IMR-90 (cell line): ENCODE measurements around the gene MYO3B.

ENCODE experiments used
- RAD21 ChIP-seq: IDR thresholded peaks from 2 replicates; pipeline ENCODE4 v1.6.1; 2012; ENCODE audit warnings: low read length, improper control_type of control experiment
- TF ChIP-seq, protein P1 (sequence below): conservative IDR thresholded peaks from 2 replicates; pipeline ENCODE4 v1.5.1; 2012; ENCODE audit warnings: mild to moderate bottlenecking, low read depth, low read length, improper control_type of control experiment

DNA sequence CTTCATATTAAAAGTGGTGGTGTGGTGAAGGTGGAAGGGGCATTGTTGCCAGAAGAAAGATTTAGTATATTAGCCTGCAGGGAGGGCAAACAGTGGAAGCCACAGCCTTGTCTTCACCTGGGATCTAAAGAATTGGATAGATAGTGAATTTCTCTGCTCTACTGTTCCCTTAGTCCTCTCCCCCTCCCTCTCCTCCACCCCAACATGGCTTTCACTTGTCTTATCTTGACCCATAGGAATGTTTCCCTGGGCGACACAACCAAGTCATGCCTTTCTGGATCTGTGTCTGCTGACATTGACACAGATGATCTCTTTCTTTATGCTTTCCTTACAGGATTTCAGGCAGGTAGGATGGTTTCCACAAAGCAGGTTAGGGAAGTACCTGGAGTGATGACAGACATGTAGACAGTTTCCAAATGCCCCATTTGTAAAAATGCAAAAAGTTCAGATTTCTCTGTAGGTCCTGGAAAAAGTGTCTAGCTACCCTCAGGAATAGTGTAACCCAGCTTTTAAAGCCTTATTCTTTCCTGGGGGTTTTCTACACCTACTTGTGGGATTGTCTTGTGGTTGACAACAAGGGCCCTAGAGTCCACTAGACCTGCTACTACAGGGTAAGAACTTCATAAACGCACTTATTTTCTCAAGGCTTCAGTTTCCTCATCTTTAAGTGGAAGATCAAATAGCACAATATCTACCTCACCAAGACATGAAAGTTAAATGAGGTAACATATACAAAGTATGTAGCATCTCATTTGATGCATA lies 353.0 kb downstream of the MYO3B start:
- TF ChIP-seq RAD21: no peak
- TF ChIP-seq, protein P1, sequence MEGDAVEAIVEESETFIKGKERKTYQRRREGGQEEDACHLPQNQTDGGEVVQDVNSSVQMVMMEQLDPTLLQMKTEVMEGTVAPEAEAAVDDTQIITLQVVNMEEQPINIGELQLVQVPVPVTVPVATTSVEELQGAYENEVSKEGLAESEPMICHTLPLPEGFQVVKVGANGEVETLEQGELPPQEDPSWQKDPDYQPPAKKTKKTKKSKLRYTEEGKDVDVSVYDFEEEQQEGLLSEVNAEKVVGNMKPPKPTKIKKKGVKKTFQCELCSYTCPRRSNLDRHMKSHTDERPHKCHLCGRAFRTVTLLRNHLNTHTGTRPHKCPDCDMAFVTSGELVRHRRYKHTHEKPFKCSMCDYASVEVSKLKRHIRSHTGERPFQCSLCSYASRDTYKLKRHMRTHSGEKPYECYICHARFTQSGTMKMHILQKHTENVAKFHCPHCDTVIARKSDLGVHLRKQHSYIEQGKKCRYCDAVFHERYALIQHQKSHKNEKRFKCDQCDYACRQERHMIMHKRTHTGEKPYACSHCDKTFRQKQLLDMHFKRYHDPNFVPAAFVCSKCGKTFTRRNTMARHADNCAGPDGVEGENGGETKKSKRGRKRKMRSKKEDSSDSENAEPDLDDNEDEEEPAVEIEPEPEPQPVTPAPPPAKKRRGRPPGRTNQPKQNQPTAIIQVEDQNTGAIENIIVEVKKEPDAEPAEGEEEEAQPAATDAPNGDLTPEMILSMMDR: no peak
